ENCODE measurements around the gene PARD3B. TPM values are rescaled to one million over a fixed set of nuclear protein-coding genes. Genes with fewer than 3 reads are reported as not detected.

The PARD3B gene
- total RNA-seq, 1 donor = 53.1 TPM

- TF ChIP-seq CTCF (IDR thresholded peaks at IDR 0.05; ENCODE audit: insufficient read depth, low read depth, low read length) = no peak
- no peak overlapping the region for H3K4me3 ChIP-seq (ENCODE audit: low read depth, low read length)
Measured at GRCh38 chr2:204881655-204882054, 336.4 kb downstream of the PARD3B start.

GRCh38 chr2:204885747-204886146 lies 340.5 kb downstream of the PARD3B start:
- H3K4me3 ChIP-seq (ENCODE audit: low read depth, low read length) = no peak overlapping the region
- no peak for TF ChIP-seq CTCF (IDR thresholded peaks at IDR 0.05; ENCODE audit: insufficient read depth, low read depth, low read length)
- no peak for DNase-seq (ENCODE audit: low read depth)

More at GRCh38 chr2:204881655-204882054, 336.4 kb downstream of the PARD3B start:
- no peak for DNase-seq (ENCODE audit: low read depth)

GRCh38 chr2:204886713-204887112 lies 341.4 kb downstream of the PARD3B start:
- no peak for DNase-seq (ENCODE audit: low read depth)
- H3K4me3 ChIP-seq (ENCODE audit: low read depth, low read length) = no peak overlapping the region
- TF ChIP-seq CTCF (IDR thresholded peaks at IDR 0.05; ENCODE audit: insufficient read depth, low read depth, low read length) = no peak

GRCh38 chr2:204888222-204888621 lies 342.9 kb downstream of the PARD3B start:
- peak; percentile 51 for DNase-seq (ENCODE audit: low read depth)
- no peak for TF ChIP-seq CTCF (IDR thresholded peaks at IDR 0.05; ENCODE audit: insufficient read depth, low read depth, low read length)
- no peak overlapping the region for H3K4me3 ChIP-seq (ENCODE audit: low read depth, low read length)

GRCh38 chr2:204890680-204891079 lies 345.4 kb downstream of the PARD3B start:
- no peak for TF ChIP-seq CTCF (IDR thresholded peaks at IDR 0.05; ENCODE audit: insufficient read depth, low read depth, low read length)
- no peak overlapping the region for H3K4me3 ChIP-seq (ENCODE audit: low read depth, low read length)
- no peak for DNase-seq (ENCODE audit: low read depth)

- no peak for DNase-seq (ENCODE audit: low read depth)
- H3K4me3 ChIP-seq (ENCODE audit: low read depth, low read length) = no peak overlapping the region
- TF ChIP-seq CTCF (IDR thresholded peaks at IDR 0.05; ENCODE audit: insufficient read depth, low read depth, low read length) = no peak
Measured at GRCh38 chr2:204891739-204892138, 346.5 kb downstream of the PARD3B start.

- TF ChIP-seq CTCF (IDR thresholded peaks at IDR 0.05; ENCODE audit: insufficient read depth, low read depth, low read length) = no peak
Measured at GRCh38 chr2:204892506-204893255, 347.4 kb downstream of the PARD3B start.

More at GRCh38 chr2:204892506-204893255, 347.4 kb downstream of the PARD3B start:
- no peak overlapping the region for H3K4me3 ChIP-seq (ENCODE audit: low read depth, low read length)
- DNase-seq (ENCODE audit: low read depth) = peak; percentile 28
